NCI-H2029 treated with DMSO at 0.1 percent for 48 hours (cell line): ENCODE measurements around the gene KMT2B.
"Not testable (repeated sequence)": the region's sequence is repeated elsewhere in the genome, so short reads cannot be mapped to it uniquely, and the experiment has no call there.

ENCODE experiments used
- DNase-seq: peaks from one replicate; lab custom pipeline; 2025; lab: John Stamatoyannopoulos, UW

KMT2B gene

DNA sequence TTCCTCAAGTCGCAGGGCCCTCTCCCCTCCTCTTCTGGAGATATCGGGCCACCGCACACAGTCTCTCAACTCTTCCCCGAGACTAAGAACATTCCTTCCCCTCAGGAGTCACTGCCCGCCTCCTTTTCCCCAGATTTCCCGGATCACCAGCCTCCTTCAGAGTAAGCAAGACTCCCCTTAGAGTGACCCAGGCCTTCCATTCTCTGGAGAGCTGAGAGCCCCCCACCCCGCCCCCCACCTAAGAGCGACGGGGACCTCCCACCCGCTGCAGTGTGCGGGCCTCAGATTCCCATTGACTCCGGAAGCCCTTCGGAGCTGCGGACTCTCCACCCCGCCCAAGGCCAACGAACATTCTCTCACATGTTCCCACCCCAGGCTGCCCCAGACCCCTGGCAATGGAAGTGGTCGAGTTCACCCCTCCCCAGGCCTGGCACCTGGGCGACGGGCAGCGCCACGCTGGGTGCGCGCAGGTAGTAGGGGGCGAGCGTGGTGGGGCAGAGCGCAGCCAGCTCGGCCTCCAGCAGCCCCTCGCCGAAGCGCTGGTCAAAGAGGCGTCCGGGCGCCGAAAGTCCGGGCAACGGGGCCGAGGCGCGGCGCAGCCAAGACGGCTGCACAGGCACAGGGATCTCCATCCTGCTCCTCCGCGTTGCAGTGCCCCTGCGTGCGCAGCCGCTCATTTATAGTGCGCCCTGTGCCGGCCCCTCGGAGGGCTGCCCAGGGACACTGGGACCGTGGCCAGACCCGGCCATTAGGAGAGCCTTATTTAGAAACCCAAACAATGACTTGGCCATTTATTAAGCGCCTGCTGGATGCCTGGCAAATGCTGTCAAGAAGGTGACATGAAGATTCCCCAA, 38.8 kb downstream of the KMT2B start, which contains the start of gene HSPB6:
HSPB6 (minus strand) TSS at position 653 of the 854 bp plus-strand sequence; CDS start at position 632, 21 bp downstream.
- DNase-seq: peak; percentile 47

DNA sequence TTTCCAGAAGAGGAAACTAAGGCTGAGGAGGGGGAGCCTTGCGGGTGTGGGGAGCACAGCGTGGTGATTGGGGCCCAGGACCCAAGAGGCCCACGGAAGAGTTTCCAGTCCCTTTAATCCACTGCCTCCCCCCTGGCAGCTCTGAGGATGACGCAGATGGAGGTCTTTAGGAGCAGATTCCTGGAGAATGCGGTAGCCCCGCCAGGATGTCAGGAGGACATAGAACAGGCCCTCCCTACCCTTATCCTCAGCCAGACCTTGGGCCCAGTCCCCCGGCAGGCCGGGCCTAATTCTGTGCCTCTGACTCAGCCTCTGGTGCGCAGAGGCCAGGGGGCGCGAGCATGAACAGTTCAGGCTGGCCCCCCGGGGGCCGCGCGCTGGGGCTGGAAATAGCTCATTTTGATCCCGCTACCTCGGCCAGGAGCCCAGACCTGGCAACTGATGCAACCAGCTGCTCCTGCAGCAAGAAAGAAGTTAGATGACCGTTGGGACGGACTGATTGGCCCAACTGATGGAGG, 39.5 kb downstream of the KMT2B start:
- no peak for DNase-seq

GRCh38 chr19:35757749-35758608, 40.2 kb downstream of the KMT2B start, which contains the start of gene PROSER3:
TSS of gene PROSER3 (plus strand) at chr19:35758176. CDS start at chr19:35758216, 40 bp downstream.
- DNase-seq: peak; percentile 98

DNA sequence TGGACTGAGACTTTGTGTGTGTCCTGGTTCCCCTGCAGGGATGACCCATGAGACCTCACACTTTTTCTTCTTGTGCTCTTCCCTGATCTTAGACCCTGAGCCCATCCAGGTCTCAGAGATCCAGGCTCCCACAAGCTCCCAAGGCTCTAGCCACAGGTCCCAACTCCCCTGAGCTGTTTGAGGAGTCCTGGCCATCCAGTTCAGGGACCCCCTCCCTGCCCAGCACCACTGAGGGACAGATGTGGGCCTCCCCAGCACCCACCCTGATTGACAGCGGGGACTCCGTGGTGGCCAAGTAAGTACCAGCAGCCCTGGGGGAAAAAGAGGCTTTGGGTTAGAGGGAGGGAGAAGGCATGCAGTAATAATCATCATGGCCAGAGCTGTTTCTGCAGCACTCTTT, 41.9 kb downstream of the KMT2B start:
- no peak for DNase-seq

DNA sequence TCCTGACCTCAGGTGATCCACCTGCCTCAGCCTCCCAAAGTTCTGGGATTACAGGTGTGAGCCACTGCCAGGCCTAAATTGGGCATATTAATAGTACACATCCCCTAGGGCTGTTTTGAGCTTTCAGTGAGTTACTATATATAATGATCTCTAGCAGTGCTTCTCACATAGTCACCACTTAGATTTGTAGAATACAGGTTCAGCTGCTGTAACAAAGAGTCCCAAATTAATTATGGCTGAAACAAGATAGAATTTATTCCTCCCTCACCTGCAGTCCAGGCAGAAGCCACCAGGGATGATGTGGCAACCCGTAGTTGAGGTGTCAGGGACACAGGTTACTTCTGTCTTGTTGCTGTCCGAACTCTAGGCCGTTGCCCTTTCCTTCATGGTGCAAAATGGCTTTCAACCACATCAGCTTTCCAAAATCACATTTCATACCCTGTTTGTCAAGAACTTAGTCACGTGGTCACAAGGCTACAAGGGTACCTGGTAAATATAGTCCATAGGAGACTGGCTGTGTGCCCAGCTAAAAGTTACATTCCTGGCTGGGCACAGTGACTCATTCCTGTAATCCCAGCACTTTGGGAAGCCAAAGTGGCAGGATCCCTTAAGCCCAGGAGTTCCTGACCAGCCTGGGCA, 43.0 kb downstream of the KMT2B start:
- DNase-seq: no peak

DNA sequence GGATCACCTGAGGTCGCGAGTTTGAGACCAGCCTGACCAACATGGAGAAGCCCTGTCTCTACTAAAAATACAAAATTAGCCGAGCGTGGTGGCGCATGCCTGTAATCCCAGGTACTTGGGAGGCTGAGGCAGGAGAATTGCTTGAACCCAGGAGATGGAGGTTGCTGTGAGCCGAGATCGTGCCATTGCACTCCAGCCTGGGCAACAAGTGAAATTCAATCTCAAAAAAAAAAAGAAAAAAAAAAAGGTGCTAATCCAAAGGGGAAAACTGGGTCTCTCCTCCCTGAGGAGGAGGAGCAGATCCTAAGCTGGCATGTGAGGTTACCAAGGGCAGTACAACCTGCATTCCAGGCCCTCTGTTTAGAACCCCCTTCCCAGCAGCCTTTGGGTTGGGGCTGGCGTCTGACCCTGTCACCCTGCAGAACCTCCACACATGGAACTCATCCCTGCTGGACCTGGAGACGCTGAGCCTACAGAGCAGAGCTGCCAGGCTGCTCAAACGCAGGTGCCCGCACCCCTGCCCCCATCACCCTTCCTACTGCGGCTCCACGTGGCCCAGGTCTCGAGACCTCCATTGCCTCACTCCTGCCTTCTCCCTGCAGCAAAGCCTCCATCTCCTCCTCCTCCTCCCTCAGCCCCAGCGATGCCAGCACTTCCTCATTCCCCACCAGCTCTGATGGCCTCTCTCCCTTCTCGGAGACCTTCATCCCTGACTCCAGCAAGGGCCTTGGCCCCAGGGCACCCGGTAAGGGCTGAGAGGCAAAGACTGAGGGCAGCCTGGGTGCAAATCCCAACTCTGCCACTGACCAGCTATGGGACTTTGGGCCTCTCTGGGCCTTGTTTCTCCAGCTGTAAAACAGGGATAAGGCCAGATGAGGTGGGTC, 46.9 kb downstream of the KMT2B start:
- no peak for DNase-seq

DNA sequence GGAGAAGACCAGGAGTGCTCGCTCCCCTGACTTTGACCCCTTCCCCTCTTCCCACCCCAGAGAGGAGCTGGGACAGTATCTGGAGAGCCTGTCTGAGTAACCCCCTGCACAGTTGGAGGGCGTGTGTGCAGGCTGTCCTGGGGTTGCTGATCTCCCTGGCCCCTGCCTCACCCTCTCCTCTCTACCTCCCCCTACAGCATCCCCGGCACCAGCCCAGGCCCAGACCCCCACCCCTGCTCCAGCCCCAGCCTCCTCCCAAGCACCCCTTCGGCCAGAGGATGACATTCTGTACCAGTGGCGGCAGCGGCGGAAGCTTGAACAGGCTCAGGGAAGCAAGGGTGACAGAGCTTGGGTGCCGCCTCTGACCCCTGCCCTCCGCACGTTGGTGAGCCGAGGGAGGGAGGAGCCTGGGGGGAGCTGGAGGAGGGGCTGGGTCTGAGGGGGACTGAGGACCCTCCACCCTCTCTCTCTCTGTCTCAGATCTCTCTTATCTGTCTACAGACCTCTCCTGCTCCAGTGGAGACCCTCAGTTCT, 48.8 kb downstream of the KMT2B start:
- DNase-seq: no peak

DNA sequence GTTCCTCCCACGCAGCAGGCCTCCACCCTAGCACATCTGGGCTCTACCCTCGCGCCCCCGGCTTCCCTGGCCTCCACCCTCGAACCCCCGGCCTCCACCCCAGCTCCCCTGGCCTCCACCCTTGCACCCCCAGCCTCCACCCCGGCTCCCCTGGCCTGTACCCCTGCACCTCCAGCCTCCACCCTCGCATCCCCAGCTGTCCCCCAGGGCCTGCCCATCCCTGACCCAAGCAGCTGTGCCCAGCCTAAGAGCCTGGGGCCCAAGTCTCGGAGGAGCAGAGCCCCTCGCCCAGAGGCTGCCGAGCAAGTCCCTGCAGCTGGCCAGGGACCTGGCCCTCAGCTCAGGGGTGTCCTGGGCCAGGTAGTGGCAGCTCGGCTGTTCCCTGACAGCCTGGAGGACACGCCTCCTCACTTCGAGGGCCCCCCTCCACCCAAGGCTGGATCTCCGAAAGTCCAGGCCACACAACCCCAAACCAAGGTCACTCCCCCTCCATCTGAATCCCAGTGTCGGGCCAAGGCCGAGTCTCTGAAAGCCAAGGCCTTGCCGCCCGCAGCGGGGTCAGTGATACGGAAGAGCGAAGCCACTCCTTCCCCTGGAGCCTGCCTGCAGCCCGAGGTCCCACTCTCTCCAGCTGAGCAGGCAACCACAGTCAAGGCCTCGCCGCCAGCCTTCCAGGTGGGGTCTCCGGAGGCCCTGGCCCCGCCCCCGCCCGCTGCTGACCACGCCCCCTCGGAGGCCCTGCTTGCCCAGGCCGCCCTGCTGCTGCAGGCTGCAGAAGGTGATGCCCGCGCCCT, 49.7 kb downstream of the KMT2B start:
- no peak for DNase-seq

- no peak for DNase-seq
Observed at GRCh38 chr19:35768082-35768421, 50.2 kb downstream of the KMT2B start.

DNA sequence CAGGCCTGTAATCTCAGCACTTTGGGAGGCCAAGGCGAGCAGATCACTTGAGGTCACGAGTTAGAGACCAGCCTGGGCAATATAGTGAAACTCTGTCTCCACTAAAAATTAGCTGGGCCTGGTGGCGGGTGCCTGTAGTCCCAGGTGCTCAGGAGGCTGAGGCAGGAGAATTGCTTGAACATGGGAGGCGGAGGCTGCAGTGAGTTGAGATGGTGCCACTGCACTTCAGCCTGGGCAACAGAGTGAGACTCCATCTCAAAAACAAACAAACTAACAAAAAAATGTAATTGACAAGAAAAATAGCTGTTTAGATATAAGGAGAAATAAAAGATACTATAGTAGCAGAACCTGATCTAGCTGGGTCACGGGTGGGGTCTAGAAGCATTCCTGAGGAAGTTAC, 54.6 kb downstream of the KMT2B start:
- DNase-seq: not testable (repeated sequence)

DNA sequence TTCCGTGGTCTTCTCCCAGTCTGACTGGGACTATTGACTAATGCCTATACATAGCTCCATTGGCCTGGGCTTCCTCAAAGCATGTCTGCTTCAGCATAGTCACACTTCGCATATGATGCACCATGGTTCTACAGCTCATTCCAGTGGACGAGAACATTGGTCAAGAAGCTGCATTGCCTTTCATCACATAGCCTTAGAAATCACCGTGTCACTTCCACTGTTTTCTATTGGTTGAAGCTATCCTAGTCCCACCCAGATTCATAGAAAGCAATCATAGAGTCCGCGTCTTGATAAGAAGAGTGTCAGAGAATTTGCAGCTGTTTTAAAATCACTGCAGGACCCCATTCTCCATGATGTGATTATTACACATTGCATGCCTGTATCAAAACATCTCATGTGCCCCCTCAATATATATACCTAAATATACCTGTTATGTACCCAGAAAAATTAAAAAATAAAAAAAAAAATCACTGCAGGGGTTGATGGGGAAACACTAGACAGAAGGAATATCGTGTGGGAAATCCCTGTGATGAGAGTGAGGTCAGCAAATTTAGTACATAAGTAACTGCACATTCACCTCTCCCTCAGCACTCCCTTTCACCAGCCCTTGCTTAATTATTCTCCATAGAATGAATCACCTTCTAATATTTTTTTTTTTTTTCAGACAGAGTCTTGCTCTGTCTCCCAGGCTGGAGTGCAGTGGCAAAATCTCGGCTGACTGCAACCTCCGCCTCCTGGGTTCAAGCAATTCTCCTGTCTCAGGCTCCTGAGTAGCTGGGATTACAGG, 55.4 kb downstream of the KMT2B start:
- DNase-seq: no peak

GRCh38 chr19:35774274-35775045, 56.7 kb downstream of the KMT2B start:
- no peak for DNase-seq

- DNase-seq: no peak
Observed at GRCh38 chr19:35775046-35775297, 57.2 kb downstream of the KMT2B start.

DNA sequence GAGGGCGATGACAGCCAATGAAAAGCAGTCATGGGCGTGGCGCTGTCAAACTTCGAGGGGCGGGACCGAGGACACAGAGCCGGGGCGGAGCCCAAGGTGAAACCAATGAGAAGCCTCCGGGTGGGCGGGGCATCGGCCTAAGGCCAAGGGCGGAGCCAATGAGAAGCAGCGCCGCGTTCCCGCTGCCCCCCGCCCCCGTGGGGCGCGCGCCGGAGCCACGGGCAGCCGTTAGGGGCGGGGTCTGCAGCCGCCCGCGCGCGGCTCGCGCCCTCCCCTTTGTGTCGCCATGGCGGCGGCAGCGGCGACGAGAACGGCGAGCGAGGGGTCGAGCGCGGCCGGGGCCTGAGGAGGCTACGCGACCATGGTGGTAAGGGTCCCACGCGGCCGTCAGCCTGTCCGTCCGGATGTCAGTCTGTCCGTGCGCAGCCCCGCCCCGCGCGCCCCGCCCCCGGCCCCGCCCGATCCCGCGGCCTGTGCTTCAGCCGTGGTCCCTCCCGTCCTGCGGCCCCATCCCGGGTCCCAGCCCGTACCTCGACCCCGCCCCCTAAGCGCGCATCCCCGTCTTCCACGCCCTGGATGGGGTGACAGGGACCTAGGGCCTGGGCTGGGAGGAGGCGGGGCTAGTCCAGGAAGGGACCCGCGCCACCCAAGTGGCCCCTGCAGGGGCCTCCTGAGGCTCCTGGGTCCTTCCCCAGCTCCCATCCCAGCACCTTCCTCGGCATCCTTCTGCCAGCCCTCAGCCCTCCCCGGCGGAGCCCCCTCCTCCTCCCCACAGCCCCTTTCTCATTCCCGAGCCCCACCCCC, 57.7 kb downstream of the KMT2B start, which contains the start of gene ARHGAP33:
ARHGAP33 (plus strand) TSS at position 267 of the 804 bp plus-strand sequence; CDS start at position 362, 95 bp downstream.
- peak; percentile 90 for DNase-seq

DNA sequence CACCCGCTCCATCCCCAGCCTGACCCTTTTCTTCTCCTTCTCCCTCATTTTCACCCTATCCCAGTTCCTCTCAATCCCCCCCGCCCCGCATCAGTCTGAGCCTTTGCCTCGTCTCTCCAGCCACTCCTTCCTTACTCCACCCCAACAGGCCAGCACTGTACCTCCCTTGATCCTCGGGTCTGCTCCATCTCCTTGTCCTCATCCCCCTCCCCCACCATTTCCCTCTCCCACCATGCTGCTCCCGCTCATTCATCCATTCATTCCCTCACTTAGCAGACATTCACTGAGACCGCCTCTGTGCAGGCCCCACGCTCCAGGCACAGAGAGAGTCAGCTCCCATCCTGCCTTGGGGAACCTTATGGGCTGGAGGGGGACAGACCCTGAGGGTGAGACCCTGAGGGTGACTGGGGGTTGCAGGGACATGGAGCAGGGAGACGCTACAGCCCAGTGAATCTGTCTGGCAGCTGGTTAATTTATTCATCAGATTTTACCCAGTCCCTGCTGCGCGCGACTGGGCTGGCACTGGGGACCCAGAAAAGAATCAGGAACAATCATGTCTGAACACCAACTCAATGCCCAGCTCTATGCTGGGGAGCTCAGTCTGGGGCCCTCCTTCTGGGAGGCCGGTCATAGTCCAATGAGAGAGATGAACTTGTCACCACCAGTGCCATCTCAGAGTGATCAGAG, 58.4 kb downstream of the KMT2B start:
- DNase-seq: no peak

- DNase-seq: no peak
Observed at GRCh38 chr19:35777086-35777841, 59.5 kb downstream of the KMT2B start.
